ENCODE data around the gene TREML4.

Gene TREML4

GRCh38 chr6:41214559-41215238, 13.4 kb upstream of the TREML4 start:
- ATAC-seq (ENCODE audit: insufficient read depth, low read depth), result no peak
- Histone ChIP-seq H3K27me3 (ENCODE audit: insufficient read depth, low read length, poor library complexity) (no peaks in the 10 kb centered on the region), H3K79me2 (ENCODE audit: insufficient read depth, low read length) (no peaks in the 10 kb centered on the region), H4K20me1 (ENCODE audit: insufficient read depth, low read length) (no peaks in the 10 kb centered on the region), H3K4me3 (ENCODE audit: low read depth in 1 of 2, low read length in 2 of 2) (no peak overlapping the region), H3K27ac (ENCODE audit: low read length) (no peak overlapping the region), H3K36me3 (ENCODE audit: insufficient read depth, low read length) (no peaks in the 10 kb centered on the region), H3K9ac (ENCODE audit: low read depth, low read length) (no peak overlapping the region), H3K4me2 (ENCODE audit: insufficient read depth, low read length) (no peak overlapping the region), H2AFZ (ENCODE audit: low read depth, low read length) (no peak overlapping the region), H3K9me3 (ENCODE audit: insufficient read depth, low read length, severe bottlenecking) (peaks cover 19% of the 10 kb centered on the region), H3K4me1 (ENCODE audit: insufficient read depth, low read length) (peaks cover 4% of the 10 kb centered on the region; the same call in 1 of the 2 replicates)
- no peak for DNase-seq
- TF ChIP-seq CTCF (IDR thresholded peaks at IDR 0.05; ENCODE audit: borderline replicate concordance, extremely low read depth, low read length, poor library complexity, severe bottlenecking), result no peak
- TF ChIP-seq EZH2 (IDR thresholded peaks at IDR 0.05; ENCODE audit: borderline replicate concordance, low read depth, low read length, severe bottlenecking), result no peak

GRCh38 chr6:41215777-41216176, 12.4 kb upstream of the TREML4 start:
- no peak for ATAC-seq (ENCODE audit: insufficient read depth, low read depth)
- H3K27me3 ChIP-seq (ENCODE audit: insufficient read depth, low read length, poor library complexity), result no peaks in the 10 kb centered on the region
- no peak overlapping the region for H3K27ac ChIP-seq (ENCODE audit: low read length)
- no peaks in the 10 kb centered on the region for H4K20me1 ChIP-seq (ENCODE audit: insufficient read depth, low read length)
- no peak overlapping the region for H2AFZ ChIP-seq (ENCODE audit: low read depth, low read length)
- no peaks in the 10 kb centered on the region for H3K4me1 ChIP-seq (ENCODE audit: insufficient read depth, low read length)
- H3K79me2 ChIP-seq (ENCODE audit: insufficient read depth, low read length), result no peaks in the 10 kb centered on the region
- no peak overlapping the region for H3K4me2 ChIP-seq (ENCODE audit: insufficient read depth, low read length)
- no peaks in the 10 kb centered on the region for H3K36me3 ChIP-seq (ENCODE audit: insufficient read depth, low read length)
- H3K9me3 ChIP-seq (ENCODE audit: insufficient read depth, low read length, severe bottlenecking), result peaks cover 19% of the 10 kb centered on the region
- TF ChIP-seq EZH2 (IDR thresholded peaks at IDR 0.05; ENCODE audit: borderline replicate concordance, low read depth, low read length, severe bottlenecking), result no peak
- no peak for TF ChIP-seq CTCF (IDR thresholded peaks at IDR 0.05; ENCODE audit: borderline replicate concordance, extremely low read depth, low read length, poor library complexity, severe bottlenecking)
- no peak overlapping the region for H3K9ac ChIP-seq (ENCODE audit: low read depth, low read length)
- no peak for DNase-seq
- no peak overlapping the region for H3K4me3 ChIP-seq (ENCODE audit: low read depth in 1 of 2, low read length in 2 of 2)

GRCh38 chr6:41216616-41217015, 11.5 kb upstream of the TREML4 start:
- Histone ChIP-seq H3K27me3 (ENCODE audit: insufficient read depth, low read length, poor library complexity) (no peaks in the 10 kb centered on the region), H3K79me2 (ENCODE audit: insufficient read depth, low read length) (no peaks in the 10 kb centered on the region), H4K20me1 (ENCODE audit: insufficient read depth, low read length) (no peaks in the 10 kb centered on the region), H3K4me1 (ENCODE audit: insufficient read depth, low read length) (peaks cover 1% of the 10 kb centered on the region; the same call in 1 of the 2 replicates), H3K27ac (ENCODE audit: low read length) (no peak overlapping the region), H3K36me3 (ENCODE audit: insufficient read depth, low read length) (no peaks in the 10 kb centered on the region), H3K4me3 (ENCODE audit: low read depth in 1 of 2, low read length in 2 of 2) (no peak overlapping the region), H3K9ac (ENCODE audit: low read depth, low read length) (no peak overlapping the region), H2AFZ (ENCODE audit: low read depth, low read length) (no peak overlapping the region), H3K4me2 (ENCODE audit: insufficient read depth, low read length) (no peak overlapping the region), H3K9me3 (ENCODE audit: insufficient read depth, low read length, severe bottlenecking) (peaks cover 19% of the 10 kb centered on the region)
- DNase-seq (no peak), ATAC-seq (ENCODE audit: insufficient read depth, low read depth) (no peak)
- TF ChIP-seq EZH2 (IDR thresholded peaks at IDR 0.05; ENCODE audit: borderline replicate concordance, low read depth, low read length, severe bottlenecking) (no peak), CTCF (IDR thresholded peaks at IDR 0.05; ENCODE audit: borderline replicate concordance, extremely low read depth, low read length, poor library complexity, severe bottlenecking) (no peak)
